OCI-LY1 (cell line): ENCODE measurements around the gene PPARGC1A.

Source experiments
- CTCF ChIP-seq: fragments of 200-600 bp; sonication (generic), shearing (Covaris generic); IDR thresholded peaks from 2 replicates; pipeline ENCODE4 v1.5.1; 2017; ENCODE audit warnings: mild to moderate bottlenecking, antibody characterized with exemption, low read length, moderate library complexity, mixed read lengths
- EZH2 ChIP-seq: fragments of 200-600 bp; sonication (generic), shearing (Covaris generic); IDR thresholded peaks from 2 replicates; pipeline ENCODE4 v1.8.0; 2017; ENCODE audit warnings: borderline replicate concordance, mixed run types, mild to moderate bottlenecking, antibody characterized with exemption, low read length, moderate library complexity, mixed read lengths

- no peak for TF ChIP-seq CTCF
- TF ChIP-seq EZH2: no peak
Observed at GRCh38 chr4:23929248-23929647, 39.4 kb upstream of the PPARGC1A start.
